ENCODE data around the gene ZNF445.
"Not testable (repeated sequence)": the region's sequence is repeated elsewhere in the genome, so short reads cannot be mapped to it uniquely, and the experiment has no call there.

ZNF445 gene

DNA sequence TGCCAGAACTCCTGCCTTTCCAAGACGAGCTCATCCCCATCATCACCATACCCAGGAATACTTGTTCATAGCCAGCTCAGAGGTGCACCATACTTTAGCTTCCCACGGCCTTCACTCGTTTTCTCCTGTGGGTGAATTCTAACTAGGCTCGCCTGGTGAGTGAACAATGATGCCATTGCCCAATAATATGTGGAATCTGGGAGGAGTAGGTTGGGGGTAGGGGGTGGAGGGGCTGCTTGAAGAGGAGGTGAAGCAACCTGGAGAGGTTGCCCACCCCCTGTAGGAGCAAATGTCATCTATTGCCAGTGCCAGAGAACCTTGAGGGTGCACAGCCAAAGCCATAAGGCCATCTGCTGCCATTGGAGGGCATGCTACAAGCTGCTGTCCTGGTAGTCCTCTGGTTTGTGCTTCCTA, 592 bp upstream of the ZNF445 start:
- Histone ChIP-seq H3K27ac (replicated peaks) (peak overlapping the region; percentile 73), H3K4me3 (replicated peaks; ENCODE audit: insufficient read depth, low read length) (peak overlapping the region; percentile 58), H3K27me3 (ENCODE audit: insufficient read depth, poor library complexity, severe bottlenecking) (no peaks in the 10 kb centered on the region)
- TF ChIP-seq, protein P1, sequence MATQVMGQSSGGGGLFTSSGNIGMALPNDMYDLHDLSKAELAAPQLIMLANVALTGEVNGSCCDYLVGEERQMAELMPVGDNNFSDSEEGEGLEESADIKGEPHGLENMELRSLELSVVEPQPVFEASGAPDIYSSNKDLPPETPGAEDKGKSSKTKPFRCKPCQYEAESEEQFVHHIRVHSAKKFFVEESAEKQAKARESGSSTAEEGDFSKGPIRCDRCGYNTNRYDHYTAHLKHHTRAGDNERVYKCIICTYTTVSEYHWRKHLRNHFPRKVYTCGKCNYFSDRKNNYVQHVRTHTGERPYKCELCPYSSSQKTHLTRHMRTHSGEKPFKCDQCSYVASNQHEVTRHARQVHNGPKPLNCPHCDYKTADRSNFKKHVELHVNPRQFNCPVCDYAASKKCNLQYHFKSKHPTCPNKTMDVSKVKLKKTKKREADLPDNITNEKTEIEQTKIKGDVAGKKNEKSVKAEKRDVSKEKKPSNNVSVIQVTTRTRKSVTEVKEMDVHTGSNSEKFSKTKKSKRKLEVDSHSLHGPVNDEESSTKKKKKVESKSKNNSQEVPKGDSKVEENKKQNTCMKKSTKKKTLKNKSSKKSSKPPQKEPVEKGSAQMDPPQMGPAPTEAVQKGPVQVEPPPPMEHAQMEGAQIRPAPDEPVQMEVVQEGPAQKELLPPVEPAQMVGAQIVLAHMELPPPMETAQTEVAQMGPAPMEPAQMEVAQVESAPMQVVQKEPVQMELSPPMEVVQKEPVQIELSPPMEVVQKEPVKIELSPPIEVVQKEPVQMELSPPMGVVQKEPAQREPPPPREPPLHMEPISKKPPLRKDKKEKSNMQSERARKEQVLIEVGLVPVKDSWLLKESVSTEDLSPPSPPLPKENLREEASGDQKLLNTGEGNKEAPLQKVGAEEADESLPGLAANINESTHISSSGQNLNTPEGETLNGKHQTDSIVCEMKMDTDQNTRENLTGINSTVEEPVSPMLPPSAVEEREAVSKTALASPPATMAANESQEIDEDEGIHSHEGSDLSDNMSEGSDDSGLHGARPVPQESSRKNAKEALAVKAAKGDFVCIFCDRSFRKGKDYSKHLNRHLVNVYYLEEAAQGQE (IDR thresholded peaks at IDR 0.05; ENCODE audit: insufficient replicate concordance, low read depth), result no peak
- TF ChIP-seq, protein P2, sequence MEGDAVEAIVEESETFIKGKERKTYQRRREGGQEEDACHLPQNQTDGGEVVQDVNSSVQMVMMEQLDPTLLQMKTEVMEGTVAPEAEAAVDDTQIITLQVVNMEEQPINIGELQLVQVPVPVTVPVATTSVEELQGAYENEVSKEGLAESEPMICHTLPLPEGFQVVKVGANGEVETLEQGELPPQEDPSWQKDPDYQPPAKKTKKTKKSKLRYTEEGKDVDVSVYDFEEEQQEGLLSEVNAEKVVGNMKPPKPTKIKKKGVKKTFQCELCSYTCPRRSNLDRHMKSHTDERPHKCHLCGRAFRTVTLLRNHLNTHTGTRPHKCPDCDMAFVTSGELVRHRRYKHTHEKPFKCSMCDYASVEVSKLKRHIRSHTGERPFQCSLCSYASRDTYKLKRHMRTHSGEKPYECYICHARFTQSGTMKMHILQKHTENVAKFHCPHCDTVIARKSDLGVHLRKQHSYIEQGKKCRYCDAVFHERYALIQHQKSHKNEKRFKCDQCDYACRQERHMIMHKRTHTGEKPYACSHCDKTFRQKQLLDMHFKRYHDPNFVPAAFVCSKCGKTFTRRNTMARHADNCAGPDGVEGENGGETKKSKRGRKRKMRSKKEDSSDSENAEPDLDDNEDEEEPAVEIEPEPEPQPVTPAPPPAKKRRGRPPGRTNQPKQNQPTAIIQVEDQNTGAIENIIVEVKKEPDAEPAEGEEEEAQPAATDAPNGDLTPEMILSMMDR (IDR thresholded peaks at IDR 0.05; ENCODE audit: insufficient read depth, low read length), result no peak
- TF ChIP-seq GABPA (IDR thresholded peaks at IDR 0.05; ENCODE audit: low read depth), result no peak
- TF ChIP-seq SPI1 (IDR thresholded peaks at IDR 0.05; ENCODE audit: borderline replicate concordance, low read depth), result no peak
- no peak for TF ChIP-seq POLR2AphosphoS5 (IDR thresholded peaks at IDR 0.05; ENCODE audit: low read depth)
- DNase-seq (ENCODE audit: low read depth in 1 of 2, low spot score in 1 of 2), result no peak

DNA sequence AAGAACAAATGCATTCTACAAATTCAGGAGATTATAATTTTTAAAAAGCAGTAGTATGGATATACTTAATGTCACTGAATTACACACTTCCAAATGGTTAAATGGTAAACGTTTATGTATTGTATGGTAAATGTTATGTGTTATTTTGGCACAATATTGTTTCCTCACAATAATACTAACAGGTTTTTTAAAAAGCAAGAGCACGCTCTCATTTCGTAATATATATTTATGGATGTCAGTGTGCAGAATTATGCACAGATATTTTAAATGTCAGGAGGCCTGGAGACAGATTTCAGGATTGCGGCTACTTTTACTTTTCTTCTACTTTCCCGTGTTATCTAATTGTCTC, 533 bp downstream of the ZNF445 start:
- Histone ChIP-seq H3K4me3 (replicated peaks; ENCODE audit: insufficient read depth, low read length) (peak overlapping the region; percentile 58), H3K27me3 (ENCODE audit: insufficient read depth, poor library complexity, severe bottlenecking) (no peaks in the 10 kb centered on the region), H3K27ac (replicated peaks) (peak overlapping the region; percentile 69)
- TF ChIP-seq GABPA (IDR thresholded peaks at IDR 0.05; ENCODE audit: low read depth), result no peak
- TF ChIP-seq SPI1 (IDR thresholded peaks at IDR 0.05; ENCODE audit: borderline replicate concordance, low read depth), result no peak
- TF ChIP-seq, protein P1 (IDR thresholded peaks at IDR 0.05; ENCODE audit: insufficient replicate concordance, low read depth), result no peak
- no peak for TF ChIP-seq POLR2AphosphoS5 (IDR thresholded peaks at IDR 0.05; ENCODE audit: low read depth)
- TF ChIP-seq, protein P2 (IDR thresholded peaks at IDR 0.05; ENCODE audit: insufficient read depth, low read length), result no peak
- peak in 1 of 2 experiments; percentile 12 for DNase-seq (ENCODE audit: low read depth in 1 of 2, low spot score in 1 of 2)

DNA sequence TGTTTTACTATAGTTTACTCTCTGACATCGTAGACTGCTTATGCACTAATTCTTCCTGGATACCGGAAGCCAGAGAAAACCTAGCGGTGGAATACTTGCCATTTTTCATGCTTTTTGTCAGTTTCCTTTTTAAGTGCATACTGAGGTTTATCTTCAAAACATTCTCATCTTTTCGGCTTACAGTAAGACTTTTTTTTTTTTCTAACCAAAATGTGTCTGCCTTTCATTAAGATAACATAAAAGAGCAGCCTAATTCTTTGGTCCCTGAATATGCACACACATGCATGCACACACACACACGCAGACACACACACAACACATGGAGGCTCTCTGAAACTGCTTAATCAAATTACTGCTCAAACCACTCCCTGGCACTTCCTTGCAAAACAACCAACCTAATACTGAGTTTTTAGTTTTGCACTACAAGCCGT, 1.3 kb downstream of the ZNF445 start:
- peak overlapping the region; percentile 58 for H3K4me3 ChIP-seq (replicated peaks; ENCODE audit: insufficient read depth, low read length)

DNA sequence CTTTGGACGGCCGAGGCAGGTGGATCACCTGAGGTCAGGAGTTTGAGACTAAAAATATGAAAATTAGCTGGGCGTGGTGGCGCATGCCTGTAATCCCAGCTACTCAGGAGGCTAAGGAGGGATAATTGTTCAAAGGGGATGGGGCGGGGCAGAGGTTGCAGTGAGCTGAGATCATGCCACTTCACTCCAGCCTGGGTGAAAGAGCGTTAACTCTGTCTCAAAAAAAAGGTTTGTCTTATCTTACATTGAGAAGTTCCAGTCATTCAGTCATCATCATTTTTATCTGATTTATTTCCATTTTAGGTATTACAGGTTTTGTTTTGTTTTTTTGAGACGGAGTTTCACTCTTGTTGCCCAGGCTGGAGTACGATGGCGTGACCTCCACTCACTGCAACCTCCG, 2.6 kb downstream of the ZNF445 start:
- not testable (repeated sequence) for H3K4me3 ChIP-seq (replicated peaks; ENCODE audit: insufficient read depth, low read length); DNase-seq (ENCODE audit: low read depth in 1 of 2, low spot score in 1 of 2); H3K27me3 ChIP-seq (ENCODE audit: insufficient read depth, poor library complexity, severe bottlenecking); H3K27ac ChIP-seq (replicated peaks)

More for the DNA sequence above, 1.3 kb downstream of the ZNF445 start:
- H3K27ac ChIP-seq (replicated peaks), result peak overlapping the region; percentile 69
- peak; percentile 14 to 28 for DNase-seq (ENCODE audit: low read depth in 1 of 2, low spot score in 1 of 2)
- no peaks in the 10 kb centered on the region for H3K27me3 ChIP-seq (ENCODE audit: insufficient read depth, poor library complexity, severe bottlenecking)
- TF ChIP-seq, protein P2 (IDR thresholded peaks at IDR 0.05; ENCODE audit: insufficient read depth, low read length), result no peak
- no peak for TF ChIP-seq SPI1 (IDR thresholded peaks at IDR 0.05; ENCODE audit: borderline replicate concordance, low read depth)
- TF ChIP-seq POLR2AphosphoS5 (IDR thresholded peaks at IDR 0.05; ENCODE audit: low read depth), result no peak
- TF ChIP-seq, protein P1 (IDR thresholded peaks at IDR 0.05; ENCODE audit: insufficient replicate concordance, low read depth), result no peak
- TF ChIP-seq GABPA (IDR thresholded peaks at IDR 0.05; ENCODE audit: low read depth), result no peak
